Activated T-cell treated with anti-CD3 and anti-CD28 coated beads for 4 hours (primary cell): ENCODE results near the gene TIGD1.
"Not testable (repeated sequence)": the region's sequence is repeated elsewhere in the genome, so short reads cannot be mapped to it uniquely, and the experiment has no call there.

Experiments
- DNase-seq: peaks from one replicate; pipeline ENCODE4 v3.0.0-alpha.2; 2020

Gene TIGD1

DNA sequence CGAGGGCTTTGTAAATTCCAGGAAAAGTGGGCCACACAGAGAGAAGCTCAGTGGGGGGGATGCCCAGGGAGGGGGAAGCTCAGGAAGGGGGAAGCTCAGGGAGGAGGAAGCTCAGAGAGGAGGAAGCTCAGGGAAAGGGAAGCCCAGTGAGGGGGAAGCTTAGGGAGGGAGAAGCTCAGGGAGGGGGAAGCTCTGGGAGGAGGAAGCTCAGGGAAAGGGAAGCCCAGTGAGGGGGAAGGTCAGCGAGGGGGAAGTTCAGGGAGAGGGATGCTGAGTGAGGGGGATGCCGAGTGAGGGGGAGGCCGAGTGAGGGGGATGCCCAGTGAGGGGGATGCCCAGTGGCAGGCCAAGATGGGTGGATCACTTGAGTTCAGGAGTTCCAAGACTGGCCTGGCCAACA, 11.7 kb downstream of the TIGD1 start:
- DNase-seq = no peak

DNA sequence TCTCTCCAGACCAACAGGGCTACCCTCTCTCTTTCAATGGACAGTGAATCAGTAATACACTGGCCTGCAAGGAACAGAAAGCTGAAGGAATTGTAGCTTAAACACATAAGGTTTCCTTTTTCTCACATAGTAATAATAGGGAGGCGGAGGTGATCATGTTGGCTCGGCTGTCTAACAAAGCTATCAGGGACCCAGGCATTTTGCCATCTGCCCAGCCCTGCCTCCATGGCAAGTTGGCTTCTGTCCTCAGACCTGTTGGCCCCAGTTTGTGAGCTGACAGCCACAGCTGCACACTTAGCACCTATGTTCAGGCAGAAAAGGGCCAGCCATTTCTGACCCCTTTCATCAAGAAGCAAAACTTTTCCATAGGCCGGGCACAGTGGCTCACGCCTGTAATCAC, 12.9 kb downstream of the TIGD1 start:
- no peak for DNase-seq

DNA sequence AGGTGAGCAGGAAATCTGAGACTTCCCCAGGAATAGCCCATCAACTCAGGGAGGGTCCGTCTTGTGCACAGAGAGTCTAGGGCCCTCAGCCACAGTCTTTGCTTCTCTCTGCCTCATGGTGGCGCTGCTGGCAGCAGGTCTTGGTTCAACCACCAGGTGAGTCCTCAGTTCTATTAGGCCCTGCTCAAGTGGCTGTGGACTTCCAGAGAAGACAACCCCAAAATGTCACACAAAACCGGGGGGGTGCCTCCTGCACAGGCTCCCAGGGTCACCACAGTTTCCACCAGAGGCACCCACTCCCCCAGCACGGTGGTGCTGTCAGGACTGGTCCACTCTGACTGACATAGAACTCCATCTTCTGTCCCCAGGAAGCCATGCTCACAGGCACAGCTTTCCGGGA, 13.3 kb downstream of the TIGD1 start:
- DNase-seq = no peak

DNA sequence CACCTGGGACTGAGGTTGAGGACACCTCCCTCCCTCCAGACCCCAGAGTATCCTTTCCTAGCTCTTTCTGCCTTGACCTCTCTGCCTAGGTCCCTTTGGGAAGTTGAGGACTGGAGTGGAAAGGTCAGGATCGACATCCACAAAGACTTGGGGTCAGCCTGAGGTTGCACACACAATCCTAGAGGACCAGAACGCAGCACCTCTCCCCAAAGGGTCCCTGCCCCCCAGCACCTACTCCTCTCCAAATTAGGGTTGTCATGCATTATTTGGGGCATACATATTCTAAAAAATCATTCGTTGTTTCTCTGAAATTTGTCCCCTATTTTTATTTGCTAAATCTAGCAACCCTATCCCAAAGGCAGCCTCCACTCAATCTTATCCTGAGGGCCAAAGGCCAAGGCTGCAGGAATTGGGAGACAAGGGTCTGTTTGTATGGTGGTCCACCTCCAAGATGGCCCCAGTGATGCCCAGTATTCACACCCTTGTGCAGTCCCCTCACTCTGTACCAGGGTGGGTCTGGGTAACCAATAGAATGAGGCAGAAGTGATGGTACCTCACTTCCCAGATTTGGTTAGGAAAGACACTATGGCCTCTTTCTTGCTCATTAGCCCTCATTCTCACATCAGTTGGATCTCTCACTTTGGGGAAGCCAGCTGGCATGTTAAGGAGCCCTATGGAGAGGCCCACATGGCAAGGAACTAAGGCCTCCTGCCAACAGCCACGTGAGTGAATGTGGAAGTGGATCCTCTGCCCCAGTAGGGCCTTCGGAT, 14.4 kb downstream of the TIGD1 start:
- no peak for DNase-seq

DNA sequence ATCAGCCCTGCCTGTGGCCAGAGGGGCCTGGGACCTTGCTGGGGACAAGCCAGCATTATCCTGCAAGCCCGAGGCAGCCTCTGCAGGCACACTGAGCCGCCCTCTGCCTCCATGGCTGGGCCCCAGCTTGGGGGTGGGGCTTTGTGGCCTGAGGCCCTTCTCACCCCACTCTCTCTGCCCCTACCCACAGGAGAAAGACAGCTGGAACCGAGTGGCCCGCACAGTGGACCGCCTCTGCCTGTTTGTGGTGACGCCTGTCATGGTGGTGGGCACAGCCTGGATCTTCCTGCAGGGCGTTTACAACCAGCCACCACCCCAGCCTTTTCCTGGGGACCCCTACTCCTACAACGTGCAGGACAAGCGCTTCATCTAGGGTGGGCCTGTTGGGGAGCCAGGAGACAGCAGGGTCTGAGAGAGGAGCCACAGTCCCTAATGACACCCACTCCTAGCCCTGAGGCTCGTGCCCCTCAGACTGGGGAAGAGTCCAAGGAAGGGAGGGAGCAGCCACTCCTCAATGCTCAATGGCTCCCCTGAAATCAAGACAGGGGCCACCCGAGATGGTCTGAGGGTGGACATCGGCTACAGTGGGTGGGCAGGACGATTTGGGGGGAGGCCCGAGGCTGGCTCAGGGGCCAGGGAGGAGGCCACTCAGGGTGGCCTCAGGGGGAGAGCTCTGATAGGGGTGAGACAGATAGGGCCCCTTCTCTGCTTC, 15.3 kb downstream of the TIGD1 start:
- DNase-seq = no peak

DNA sequence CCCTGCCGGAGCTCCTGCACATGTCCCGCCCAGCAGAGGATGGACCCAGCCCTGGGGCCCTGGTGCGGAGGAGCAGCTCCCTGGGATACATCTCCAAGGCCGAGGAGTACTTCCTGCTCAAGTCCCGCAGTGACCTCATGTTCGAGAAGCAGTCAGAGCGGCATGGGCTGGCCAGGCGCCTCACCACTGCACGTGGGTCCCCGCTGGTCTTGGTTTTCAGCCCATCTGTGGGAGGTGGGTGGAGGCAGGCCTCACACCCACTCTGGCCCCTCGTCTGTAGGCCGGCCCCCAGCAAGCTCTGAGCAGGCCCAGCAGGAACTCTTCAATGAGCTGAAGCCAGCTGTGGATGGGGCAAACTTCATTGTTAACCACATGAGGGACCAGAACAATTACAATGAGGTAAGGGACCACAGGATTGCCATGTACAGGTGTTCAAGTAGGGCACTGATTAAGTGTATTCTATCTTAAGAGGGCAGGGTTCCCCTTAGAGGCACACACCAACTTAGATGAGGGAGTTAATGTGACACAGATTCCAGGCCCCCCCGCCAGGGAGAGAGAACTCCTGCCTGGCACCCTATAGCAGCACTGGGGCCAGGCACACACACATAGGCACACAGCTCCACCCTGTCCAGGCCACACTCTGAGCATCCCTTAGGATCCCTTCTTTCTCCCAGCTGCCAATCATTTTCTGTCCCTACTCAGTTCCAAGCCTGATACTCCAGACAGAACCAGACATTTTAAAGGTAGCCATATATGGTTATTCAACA, 16.2 kb downstream of the TIGD1 start:
- DNase-seq = no peak

DNA sequence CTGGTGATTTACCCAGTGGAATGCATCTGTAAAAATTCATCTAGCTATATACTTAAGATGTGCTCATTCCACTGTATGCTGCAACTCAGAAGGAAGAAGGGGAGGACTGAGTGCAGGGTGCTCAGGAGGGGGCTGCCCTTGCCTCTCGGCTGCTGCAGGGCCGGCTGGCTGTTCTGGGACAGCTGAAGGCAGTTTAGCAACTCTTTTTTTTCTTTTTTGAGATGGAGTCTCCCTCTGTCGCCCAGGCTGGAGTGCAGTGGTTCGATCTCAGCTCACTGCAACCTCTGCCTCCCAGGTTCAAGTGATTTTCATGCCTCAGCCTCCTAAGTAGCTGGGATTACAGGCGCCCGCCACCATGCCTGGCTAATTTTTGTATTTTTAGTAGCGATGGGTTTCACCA, 17.5 kb downstream of the TIGD1 start:
- not testable (repeated sequence) for DNase-seq

DNA sequence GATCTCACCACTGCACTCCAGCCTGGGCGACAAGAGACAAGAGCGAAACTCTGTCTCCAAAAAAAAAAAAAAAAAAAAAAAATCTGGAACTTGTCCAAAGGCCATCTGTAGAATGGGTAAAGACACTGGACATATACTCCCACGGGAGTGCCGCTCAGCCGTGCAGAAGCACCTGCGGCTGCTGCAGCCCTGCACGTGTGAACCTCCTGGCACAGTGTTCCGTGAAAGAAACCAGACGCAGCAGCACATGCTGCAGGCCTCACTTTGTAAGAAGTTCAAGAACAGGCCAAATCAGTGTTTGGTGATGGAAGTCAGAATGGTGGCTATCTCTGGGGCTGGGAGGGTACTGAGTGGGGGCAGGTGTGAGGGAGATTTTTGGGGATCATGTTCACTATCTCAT, 17.9 kb downstream of the TIGD1 start:
- no peak for DNase-seq

DNA sequence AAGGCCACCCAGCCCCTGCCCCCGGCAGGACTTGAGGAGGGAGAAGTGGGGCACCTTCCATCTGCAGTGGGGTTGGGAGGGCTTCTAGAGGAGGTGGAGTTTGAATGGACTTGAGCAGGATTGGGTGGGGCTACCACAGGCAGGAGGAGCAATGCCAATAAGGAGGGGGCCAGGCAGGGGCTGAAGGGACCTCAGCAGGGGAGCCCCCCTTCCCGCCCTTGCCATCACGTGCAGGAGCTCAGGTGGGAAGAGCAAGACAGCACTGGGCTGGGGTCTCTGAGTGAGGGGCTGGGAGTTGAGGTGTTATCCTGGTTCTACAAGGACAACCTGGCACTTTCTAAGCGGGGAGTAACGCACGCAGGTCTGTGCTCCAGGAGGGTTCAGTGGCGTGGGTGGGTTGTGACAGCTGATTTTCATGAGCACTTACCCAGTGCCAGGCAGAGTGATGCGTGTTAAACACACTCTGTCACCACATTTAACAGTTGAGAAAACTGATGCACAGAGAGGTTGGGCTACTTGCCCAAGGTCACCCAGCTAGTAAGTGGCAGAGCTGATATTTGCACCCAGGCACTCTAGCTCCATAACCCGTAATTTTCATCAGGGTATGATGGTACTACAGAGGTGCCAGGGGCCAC, 19.6 kb downstream of the TIGD1 start:
- DNase-seq = no peak

DNA sequence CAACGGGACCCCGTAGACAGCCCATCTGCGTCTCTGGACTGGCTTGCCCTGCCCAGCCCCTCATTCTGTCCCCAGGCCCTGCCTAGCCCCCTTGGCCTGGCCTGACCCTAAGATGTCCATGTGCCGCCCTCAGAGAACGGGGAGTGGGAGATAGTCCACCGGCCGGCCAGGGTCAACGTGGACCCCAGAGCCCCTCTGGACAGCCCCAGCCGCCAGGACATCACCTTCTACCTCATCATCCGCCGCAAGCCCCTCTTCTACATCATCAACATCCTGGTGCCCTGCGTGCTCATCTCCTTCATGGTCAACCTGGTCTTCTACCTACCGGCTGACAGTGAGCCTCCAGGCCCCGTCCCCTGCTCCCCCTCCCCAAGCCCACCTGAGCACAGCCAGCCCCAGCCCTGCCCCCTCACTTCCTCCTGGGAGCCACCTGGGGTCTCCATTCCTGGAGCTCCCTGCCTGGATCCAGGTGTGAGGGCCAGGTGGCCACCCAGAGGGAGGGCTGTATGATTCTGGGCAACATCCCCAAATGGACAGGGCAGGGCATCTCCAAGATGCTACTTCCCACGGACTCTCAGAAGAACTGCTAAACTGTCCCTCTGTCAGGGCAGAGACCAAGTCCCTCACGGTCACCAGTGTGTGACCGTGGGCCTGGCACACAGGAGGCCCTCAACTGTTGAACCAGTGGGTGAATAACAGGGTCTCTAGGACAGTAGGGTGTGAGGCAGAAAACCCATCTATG, 20.4 kb downstream of the TIGD1 start:
- DNase-seq = no peak

DNA sequence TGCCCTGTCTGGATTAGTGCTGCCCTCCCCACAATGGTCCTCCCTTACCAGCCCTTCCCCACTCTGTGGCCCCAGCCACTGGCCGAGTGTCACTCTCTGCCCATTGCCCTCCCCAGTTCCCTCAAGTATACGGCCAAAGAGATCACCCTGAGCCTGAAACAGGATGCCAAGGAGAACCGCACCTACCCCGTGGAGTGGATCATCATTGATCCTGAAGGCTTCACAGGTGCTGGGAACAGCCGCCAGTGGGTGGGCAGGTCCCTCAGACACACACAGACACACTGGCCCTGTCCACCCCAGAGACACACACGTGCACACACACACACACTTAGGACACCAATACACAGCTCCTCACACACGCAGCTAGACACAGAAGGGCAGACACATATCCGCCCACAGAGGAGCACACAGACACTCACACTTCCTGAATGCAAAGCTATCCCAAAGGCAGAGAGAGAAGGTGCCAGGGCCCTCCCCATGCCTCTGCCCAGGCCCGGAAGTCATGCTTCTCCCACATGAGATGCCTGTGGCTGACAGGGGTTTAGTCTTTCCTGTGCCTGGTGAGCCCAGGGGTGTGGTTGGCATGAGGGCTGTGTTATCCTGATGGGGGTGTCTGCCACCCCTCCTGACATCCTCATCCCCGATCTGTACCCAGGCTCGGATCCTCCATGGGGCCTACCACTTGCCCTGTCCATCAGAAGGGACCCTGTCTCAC, 21.5 kb downstream of the TIGD1 start:
- DNase-seq = no peak

DNA sequence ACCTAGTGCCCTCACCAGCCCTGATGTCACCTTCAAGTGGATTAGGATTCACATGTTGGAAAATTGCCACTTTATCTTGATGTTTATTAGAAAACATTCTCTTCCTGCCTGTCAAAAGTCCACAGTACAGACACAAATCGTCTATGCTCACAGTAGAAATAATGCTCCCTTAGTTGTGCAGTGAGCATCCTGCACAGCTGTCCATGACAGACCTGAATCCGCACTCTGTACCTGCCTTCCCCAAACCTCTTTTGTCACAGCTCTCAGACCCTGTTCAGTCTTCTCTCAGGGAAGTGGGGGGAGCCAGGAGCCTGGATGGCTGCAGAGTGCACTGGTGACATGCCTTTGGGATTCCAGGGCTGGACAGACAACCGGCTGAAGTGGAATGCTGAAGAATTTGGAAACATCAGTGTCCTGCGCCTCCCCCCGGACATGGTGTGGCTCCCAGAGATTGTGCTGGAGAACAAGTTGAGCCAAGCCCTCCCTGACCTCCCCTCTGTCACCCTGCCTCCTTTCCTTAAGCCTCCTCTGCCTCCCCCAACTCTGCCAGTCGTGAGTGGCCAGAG, 22.4 kb downstream of the TIGD1 start:
- DNase-seq = no peak

DNA sequence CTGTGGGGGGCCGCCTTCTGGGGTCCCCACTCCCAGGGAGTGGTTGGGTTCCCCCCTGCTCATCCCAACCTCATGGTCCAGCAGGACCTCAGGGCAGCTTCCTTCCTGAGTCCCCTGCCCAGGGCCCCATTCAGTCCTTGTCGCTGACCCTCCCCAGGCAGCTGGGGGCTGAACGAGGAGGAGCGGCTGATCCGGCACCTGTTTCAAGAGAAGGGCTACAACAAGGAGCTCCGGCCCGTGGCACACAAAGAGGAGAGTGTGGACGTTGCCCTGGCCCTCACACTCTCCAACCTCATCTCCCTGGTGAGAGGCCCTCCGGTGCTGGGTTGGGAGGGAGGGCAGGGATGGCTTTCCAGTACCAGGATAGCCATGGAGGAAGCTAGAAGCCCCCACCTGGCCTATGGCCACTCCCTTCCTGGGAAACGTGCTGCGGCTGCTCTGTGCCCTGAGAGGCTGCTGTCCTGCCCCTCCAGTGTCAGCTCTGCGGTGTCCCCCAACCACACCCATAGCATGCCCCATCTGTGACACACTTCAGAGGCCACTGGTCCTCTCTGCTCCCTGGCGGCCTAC, 23.9 kb downstream of the TIGD1 start:
- DNase-seq = no peak

DNA sequence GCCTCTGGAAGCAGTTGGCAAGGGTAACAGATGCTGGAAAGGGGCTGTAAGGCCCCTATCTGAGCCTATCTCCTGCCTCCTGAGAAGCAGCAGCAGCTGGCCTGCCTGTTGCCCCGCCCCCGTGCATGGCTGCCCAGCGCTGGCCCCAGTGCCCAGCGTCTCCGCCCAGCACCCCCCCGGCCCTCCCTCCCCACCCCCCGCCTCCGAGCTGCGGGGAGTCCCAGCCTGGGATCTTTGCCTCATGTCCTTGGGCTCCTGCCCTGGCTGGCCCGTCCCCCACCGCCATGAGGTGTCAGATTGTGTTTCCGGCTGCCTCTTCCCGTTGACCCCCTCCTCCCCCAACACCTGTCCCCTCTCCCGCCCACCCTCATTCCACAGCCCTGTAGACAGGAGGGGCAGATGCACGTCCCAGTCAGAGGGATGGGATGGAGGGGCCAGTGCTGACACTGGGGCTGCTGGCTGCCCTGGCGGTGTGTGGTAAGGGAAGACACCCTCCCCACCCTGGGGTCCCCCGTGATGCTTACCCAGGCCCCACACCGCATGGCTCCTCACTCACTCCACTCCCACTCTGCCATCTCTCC, 24.5 kb downstream of the TIGD1 start, which contains the start of gene CHRND:
TSS of gene CHRND (plus strand) at position 370 of the 581 bp plus-strand sequence. CDS start at position 426, 56 bp downstream.
- no peak for DNase-seq

DNA sequence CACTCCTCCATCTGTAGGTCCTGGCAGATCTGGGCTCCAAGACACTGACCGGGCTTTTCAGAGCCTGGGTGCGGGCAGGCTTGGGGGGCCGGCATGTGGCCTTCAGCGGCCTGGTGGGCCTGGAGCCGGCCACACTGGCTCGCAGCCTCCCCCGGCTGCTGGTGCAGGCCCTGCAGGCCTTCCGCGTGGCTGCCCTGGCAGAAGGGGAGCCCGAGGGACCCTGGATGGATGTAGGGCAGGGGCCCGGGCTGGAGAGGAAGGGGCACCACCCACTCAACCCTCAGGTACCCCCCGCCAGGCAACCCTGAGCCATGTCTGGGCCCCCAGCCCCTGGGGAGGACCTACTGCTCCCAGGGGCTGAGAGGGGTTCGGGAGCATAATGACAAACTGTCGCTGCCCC, 25.2 kb downstream of the TIGD1 start:
- no peak for DNase-seq

DNA sequence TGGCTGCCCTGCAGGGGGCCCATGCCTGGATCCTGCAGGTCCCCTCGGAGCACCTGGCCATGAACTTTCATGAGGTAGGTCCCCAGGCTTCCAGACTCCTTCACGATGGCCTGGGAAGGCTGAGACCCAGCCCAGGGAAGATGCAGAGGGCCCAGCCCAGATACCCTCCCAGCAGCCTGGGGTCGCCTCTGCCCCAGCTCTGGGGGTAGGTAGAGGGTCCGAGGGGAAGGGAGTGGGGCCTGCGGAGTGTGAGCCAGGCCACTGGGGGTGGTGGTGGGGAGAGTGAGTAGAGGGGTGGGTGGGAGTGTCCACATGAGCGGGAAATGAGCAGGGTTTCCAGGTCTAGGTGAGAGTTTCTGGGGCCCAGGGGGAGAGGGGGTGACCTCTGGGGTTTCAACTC, 25.6 kb downstream of the TIGD1 start:
- DNase-seq = no peak

DNA sequence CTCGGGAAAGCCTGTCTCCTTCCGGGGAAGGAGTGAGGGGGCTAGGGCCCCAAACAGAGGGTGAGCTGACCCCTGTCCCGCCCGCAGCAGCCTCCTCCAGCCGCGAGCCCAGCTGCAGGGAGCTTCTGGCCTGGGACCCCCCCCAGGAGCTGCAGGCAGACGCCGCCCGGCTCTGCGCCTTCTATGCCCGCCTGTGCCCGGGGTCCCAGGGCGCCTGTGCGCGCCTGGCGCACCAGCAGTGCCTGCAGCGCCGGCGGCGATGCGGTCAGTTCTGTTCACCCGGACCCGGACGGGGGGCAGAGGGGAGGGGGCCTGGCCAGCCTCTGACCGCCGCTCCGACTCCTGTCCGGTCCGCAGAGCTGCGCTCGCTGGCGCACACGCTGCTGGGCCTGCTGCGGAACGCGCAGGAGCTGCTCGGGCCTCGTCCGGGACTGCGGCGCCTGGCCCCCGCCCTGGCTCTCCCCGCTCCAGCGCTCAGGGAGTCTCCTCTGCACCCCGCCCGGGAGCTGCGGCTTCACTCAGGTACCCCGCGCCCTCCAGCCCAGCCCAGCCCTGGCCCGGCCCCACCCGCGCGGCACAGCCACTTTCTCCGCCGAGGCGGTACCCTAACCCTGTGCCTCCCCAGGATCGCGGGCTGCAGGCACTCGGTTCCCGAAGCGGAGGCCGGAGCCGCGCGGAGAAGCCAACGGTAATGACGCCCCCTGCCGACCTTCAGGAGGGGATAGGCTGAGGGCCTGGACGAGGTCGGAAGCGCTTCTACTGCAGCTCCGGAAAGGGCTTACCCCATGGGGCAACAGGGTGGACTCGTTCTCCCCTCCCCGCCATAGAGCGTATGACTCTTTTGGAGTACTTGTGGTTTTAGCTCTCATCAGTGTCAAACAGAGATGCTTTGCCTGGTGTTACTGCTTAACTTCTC, 26.4 kb downstream of the TIGD1 start:
- DNase-seq = no peak

DNA sequence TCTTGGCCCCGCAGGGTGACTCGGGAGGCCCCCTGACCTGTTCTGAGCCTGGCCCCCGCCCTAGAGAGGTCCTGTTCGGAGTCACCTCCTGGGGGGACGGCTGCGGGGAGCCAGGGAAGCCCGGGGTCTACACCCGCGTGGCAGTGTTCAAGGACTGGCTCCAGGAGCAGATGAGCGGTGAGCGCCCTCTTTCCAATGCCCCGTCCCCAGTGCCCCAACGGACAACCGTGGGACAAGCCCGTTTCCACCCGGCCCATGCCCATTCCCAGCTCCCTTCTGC, 27.0 kb downstream of the TIGD1 start:
- DNase-seq = no peak

DNA sequence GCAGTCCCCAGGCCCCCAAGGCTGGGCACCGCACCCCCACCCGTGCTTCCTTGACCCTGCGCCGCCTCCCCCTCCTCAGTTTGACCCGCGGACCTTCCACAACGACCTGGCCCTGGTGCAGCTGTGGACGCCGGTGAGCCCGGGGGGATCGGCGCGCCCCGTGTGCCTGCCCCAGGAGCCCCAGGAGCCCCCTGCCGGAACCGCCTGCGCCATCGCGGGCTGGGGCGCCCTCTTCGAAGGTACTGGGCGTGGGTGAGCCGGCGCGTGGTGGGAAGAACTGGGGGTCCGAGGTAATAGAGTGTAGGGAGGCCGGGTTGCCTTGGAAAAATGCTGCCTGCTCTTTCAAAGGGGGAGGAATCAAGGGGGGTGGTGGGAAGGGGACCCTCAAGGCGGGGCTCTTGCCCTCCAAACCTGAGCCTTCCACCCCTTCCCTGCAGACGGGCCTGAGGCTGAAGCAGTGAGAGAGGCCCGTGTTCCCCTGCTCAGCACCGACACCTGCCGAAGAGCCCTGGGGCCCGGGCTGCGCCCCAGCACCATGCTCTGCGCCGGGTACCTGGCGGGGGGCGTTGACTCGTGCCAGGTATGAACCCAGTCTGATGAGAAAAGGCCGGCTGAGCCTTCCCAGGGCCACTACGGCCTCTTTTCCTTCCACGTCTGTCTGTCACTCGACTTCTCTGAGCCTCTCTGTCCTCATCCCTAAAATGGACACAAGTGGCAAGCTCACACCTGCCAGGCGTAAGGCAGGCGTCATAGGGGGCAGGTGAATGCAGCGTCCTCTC, 27.5 kb downstream of the TIGD1 start:
- no peak for DNase-seq
